K562 (cell line): ENCODE results near the gene CADM2. TPM values are rescaled to one million over a fixed set of nuclear protein-coding genes. Genes with fewer than 3 reads are reported as not detected.

Experiments
- ATAC-seq: fragments of 200-7000 bp; cut with Tn5 transposase; 3 replicates; pipeline ENCODE4 v1.9.1; 2020; ENCODE audit warnings: moderate library complexity
- BruUV-seq: library from RNA; stranded (reverse); fragments of 400-500 nt; replicated peaks from 2 replicates; lab custom pipeline; 2021; lab: Mats Ljungman, UMichigan
- CTCF ChIA-PET: fragments of 300-600 bp; formaldehyde crosslinking; extraction: SDS; loops from one replicate; lab custom pipeline; 2021; ENCODE audit warnings: low intra/inter-chr PET ratio; lab: Yijun Ruan, JAX
- POLR2A ChIA-PET: fragments of 300-600, 350-650 bp; sonication (Branson Sonifier 250); formaldehyde crosslinking; extraction: SDS; loops from one replicate; lab custom pipeline; 2021; ENCODE audit warnings: antibody characterized with exemption, inconsistent platforms; lab: Yijun Ruan, JAX
- DNase-seq, 4 experiments: peaks; one replicate each; pipeline versions ENCODE4 v3.0.0 to v3.0.0-alpha.2; 2011 to 2018; ENCODE audit warnings: low spot score in 3 of 4, mixed read lengths in 3 of 4; ENCODE audit errors: extremely low read depth in 1 of 4
- FAIRE-seq: peaks from 2 replicates; lab custom pipeline; 2011; peaks lifted over from hg19 to GRCh38; lab: Jason Lieb, UNC
- H2AFZ ChIP-seq: 2 replicates; pipeline ENCODE4 v1.6.0; 2011; ENCODE audit warnings: low read depth, low read length, control low read depth, inconsistent platforms
- H3K27ac ChIP-seq: fragments of 200-600 bp; 3 replicates; pipeline ENCODE4 v1.8.0; 2011; ENCODE audit warnings: low read depth, mild to moderate bottlenecking, control low read depth, inconsistent platforms, low read length, moderate library complexity, mixed read lengths; ENCODE audit errors: extremely low read depth
- H3K27me3 ChIP-seq, 2 experiments: fragments of 300-600 bp in 1 of 2; 2 replicates in 1 of 2; 3 replicates in 1 of 2; pipeline versions ENCODE4 v1.6.0 to v1.8.0; 2011; ENCODE audit warnings: inconsistent platforms in 2 of 2, low read length in 2 of 2, mild to moderate bottlenecking in 1 of 2, mixed read lengths in 1 of 2, moderate library complexity in 1 of 2; ENCODE audit not compliant: control insufficient read depth in 2 of 2, insufficient read depth in 2 of 2
- H3K36me3 ChIP-seq: fragments of 300-600 bp; 3 replicates; pipeline ENCODE4 v1.8.0; 2011; ENCODE audit warnings: mild to moderate bottlenecking, low read length, inconsistent platforms; ENCODE audit not compliant: control insufficient read depth, insufficient read depth
- H3K4me1 ChIP-seq, 2 experiments: fragments of 200-600 bp in 1 of 2; replicated peaks in 1 of 2; 2 replicates in 1 of 2; 3 replicates in 1 of 2; pipeline versions ENCODE4 v1.5.1 to v1.8.0; 2011; ENCODE audit warnings: inconsistent platforms in 2 of 2, low read length in 2 of 2, mild to moderate bottlenecking in 1 of 2, mixed read lengths in 1 of 2, moderate library complexity in 1 of 2; ENCODE audit not compliant: control insufficient read depth in 2 of 2, insufficient read depth in 2 of 2
- H3K4me2 ChIP-seq: 2 replicates; pipeline ENCODE4 v1.6.1; 2011; ENCODE audit warnings: low read length, control low read depth, inconsistent platforms, mixed read lengths; ENCODE audit not compliant: insufficient read depth
- H3K4me3 ChIP-seq: fragments of 200-600 bp; sonication (generic), shearing (Covaris generic); 2 replicates; pipeline ENCODE4 v1.5.1; 2016; ENCODE audit warnings: control low read depth, inconsistent platforms
- H3K79me2 ChIP-seq: fragments of 200-600 bp; 3 replicates; pipeline ENCODE4 v1.8.0; 2011; ENCODE audit warnings: low read length, inconsistent platforms; ENCODE audit not compliant: control insufficient read depth, insufficient read depth
- H3K9ac ChIP-seq, 2 experiments: 2 replicates each; pipeline versions ENCODE4 v1.6.0 to v1.6.1; 2011; ENCODE audit warnings: low read depth in 2 of 2, low read length in 2 of 2, control low read depth in 1 of 2, inconsistent platforms in 1 of 2, mild to moderate bottlenecking in 1 of 2, mixed read lengths in 1 of 2; ENCODE audit not compliant: insufficient read depth in 1 of 2
- H3K9me1 ChIP-seq: one replicate; pipeline ENCODE4 v1.6.0; 2011; ENCODE audit warnings: inconsistent platforms, mild to moderate bottlenecking, low read length, moderate library complexity; ENCODE audit not compliant: control insufficient read depth, insufficient read depth
- H3K9me3 ChIP-seq: replicated peaks from 2 replicates; pipeline ENCODE4 v1.5.1; 2011; ENCODE audit warnings: low read depth, low read length, inconsistent platforms; ENCODE audit not compliant: control insufficient read depth, insufficient read depth
- H4K20me1 ChIP-seq: replicated peaks from 2 replicates; pipeline ENCODE4 v1.6.1; 2011; ENCODE audit warnings: low read length, inconsistent platforms, mixed read lengths; ENCODE audit not compliant: control insufficient read depth, insufficient read depth
- DPF2 ChIP-seq: fragments of 450-650 bp; IDR thresholded peaks from 2 replicates; pipeline ENCODE4 v1.6.1; 2016
- GMEB1 ChIP-seq: fragments of 250-450 bp; sonication (Bioruptor Pico); IDR thresholded peaks from 2 replicates; pipeline ENCODE4 v1.4.0; 2020; ENCODE audit warnings: mild to moderate bottlenecking
- NFATC3 ChIP-seq: fragments of 450-650 bp; IDR thresholded peaks from 2 replicates; pipeline ENCODE4 v1.6.1; 2017; ENCODE audit warnings: mild to moderate bottlenecking
- NFIC ChIP-seq: fragments of 450-650 bp; IDR thresholded peaks from 2 replicates; pipeline ENCODE4 v1.6.1; 2017; ENCODE audit warnings: mild to moderate bottlenecking, inconsistent platforms
- PHB ChIP-seq: fragments of 250-450 bp; sonication (Bioruptor Pico); IDR thresholded peaks from 2 replicates; pipeline ENCODE4 v1.5.0; 2021
- RFX7 ChIP-seq: fragments of 250-450 bp; sonication (Bioruptor Pico); IDR thresholded peaks from 2 replicates; pipeline ENCODE4 v1.5.1; 2021; ENCODE audit warnings: mild to moderate bottlenecking
- SAFB ChIP-seq: fragments of 200-400 bp; formaldehyde crosslinking; IDR thresholded peaks from 2 replicates; pipeline ENCODE4 v1.6.1; 2017; ENCODE audit warnings: low read depth, low read length, borderline replicate concordance
- SIX5 ChIP-seq, 2 experiments: IDR thresholded peaks; 2 replicates each; pipeline ENCODE4 v1.6.1; 2011; ENCODE audit warnings: low read length in 2 of 2, borderline replicate concordance in 1 of 2, low read depth in 1 of 2, mild to moderate bottlenecking in 1 of 2, moderate library complexity in 1 of 2; ENCODE audit not compliant: insufficient read depth in 1 of 2
- SNIP1 ChIP-seq: fragments of 450-650 bp; IDR thresholded peaks from 2 replicates; pipeline ENCODE4 v1.7.1; 2017; ENCODE audit warnings: low read depth, mild to moderate bottlenecking
- USF1 ChIP-seq: sonication (generic); formaldehyde crosslinking; IDR thresholded peaks from 2 replicates; pipeline ENCODE4 v1.9.0; 2022; ENCODE audit warnings: mild to moderate bottlenecking, missing genetic modification reagents
- ZBED1 ChIP-seq: IDR thresholded peaks from 2 replicates; pipeline ENCODE4 v1.6.1; 2014
- ZBTB34 ChIP-seq: fragments of 250-450 bp; sonication (Bioruptor Pico); IDR thresholded peaks from 2 replicates; pipeline ENCODE4 v1.8.0; 2021; ENCODE audit warnings: mild to moderate bottlenecking, moderate library complexity
- ZKSCAN8 ChIP-seq: fragments of 200-800 bp; sonication (Bioruptor generic); IDR thresholded peaks from 2 replicates; pipeline ENCODE4 v1.6.1; 2016; ENCODE audit warnings: missing genetic modification characterization, missing compliant biosample characterization
- ZNF174 ChIP-seq: fragments of 250-450 bp; sonication (Bioruptor Pico); IDR thresholded peaks from 2 replicates; pipeline ENCODE4 v1.4.0; 2020; ENCODE audit warnings: mild to moderate bottlenecking
- ZSCAN32 ChIP-seq: fragments of 450-650 bp; formaldehyde crosslinking; IDR thresholded peaks from 2 replicates; pipeline ENCODE4 v1.4.0; 2020; ENCODE audit warnings: mild to moderate bottlenecking, moderate library complexity
- WGBS: fragments of 100-300 bp; shearing (Covaris generic); methylation state at CpG from one replicate; pipeline ENCODE4 v1.1.6; 2016; ENCODE audit warnings: low coverage, mixed read lengths; ENCODE audit not compliant: insufficient coverage; ENCODE audit errors: missing lambda C conversion rate; 5-methylcytosine and 5-hydroxymethylcytosine counted together
- in situ Hi-C: fragments of 300-500 bp; cut with MboI; formaldehyde crosslinking; loops from 4 replicates; pipeline ENCODE4 v1.15.0; 2018; ENCODE audit warnings: inconsistent platforms, mixed read lengths
- intact Hi-C: fragments of 100-400 bp; cut with micrococcal nuclease; formaldehyde crosslinking; loops from 2 replicates; pipeline ENCODE4 v1.14.2; 2022
- polyA plus RNA-seq, 8 experiments: library from polyadenylated mRNA; depleted of rRNA in 4 of 8; stranded (reverse) in 5 of 8; unstranded in 3 of 8; fragments of >200 nt; fragmentation: Nextera tagmentation in 2 of 8; fragmentation: Illumina TruSeq in 1 of 8; extraction: Ambion mirVana in 2 of 8; extraction: Trizol in 1 of 8; gene quantifications; 2 replicates each; pipeline versions ENCODE4 v1.2.1 to v1.2.3, GENCODE V29; 2011 to 2014; ENCODE audit warnings: inconsistent platforms in 1 of 8, missing spikeins in 1 of 8
- total RNA-seq, 7 experiments: library from RNA; depleted of rRNA in 6 of 7; stranded (reverse); fragments of >200 nt in 6 of 7; fragmentation: Illumina TruSeq in 2 of 7; extraction: Trizol in 2 of 7; gene quantifications; 2 replicates each; pipeline versions ENCODE4 v1.2.1 to v1.2.3, GENCODE V29; 2011 to 2021; ENCODE audit warnings: low replicate concordance in 1 of 7
- TF ChIP-seq, protein P1 (sequence below): sonication (generic); formaldehyde crosslinking; IDR thresholded peaks from 2 replicates; pipeline ENCODE4 v1.8.0; 2022; ENCODE audit warnings: mild to moderate bottlenecking, missing genetic modification reagents
- TF ChIP-seq, protein P2 (sequence below): sonication (generic); formaldehyde crosslinking; IDR thresholded peaks from 2 replicates; pipeline ENCODE4 v1.8.1; 2023; ENCODE audit warnings: mild to moderate bottlenecking, missing genetic modification reagents

CADM2 gene
- total and polyA plus RNA-seq, 9 of the 15 experiments (the other 6 are each of a cell fraction or from before 2014, with no cell fraction given), result 0.11 to 3.2 (median 0.95) TPM

DNA sequence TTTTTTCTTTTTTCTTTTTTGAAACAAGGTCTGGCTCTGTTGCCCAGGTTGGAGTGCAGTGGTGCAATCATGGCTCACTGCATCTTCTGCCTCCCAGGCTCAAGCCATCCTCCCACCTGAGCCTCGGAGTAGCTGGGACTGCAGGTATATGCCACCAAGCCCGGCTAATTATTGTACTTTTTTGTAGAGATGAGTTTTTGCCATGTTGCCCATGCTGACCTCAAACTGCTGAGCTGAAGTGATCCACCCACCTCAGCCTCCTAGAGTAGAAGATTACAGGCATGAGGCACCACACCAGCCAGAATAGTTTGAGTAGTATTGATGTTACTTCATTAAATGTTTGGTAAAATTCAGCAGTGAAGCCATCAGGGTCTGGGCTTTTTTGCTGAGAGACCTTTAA is 251.8 kb downstream of the CADM2 start (continued):
- TF ChIP-seq ZKSCAN8 (CRISPR knock-in tag) (no peak), ZSCAN32 (CRISPR knock-in tag) (no peak), ZBED1 (no peak)

DNA sequence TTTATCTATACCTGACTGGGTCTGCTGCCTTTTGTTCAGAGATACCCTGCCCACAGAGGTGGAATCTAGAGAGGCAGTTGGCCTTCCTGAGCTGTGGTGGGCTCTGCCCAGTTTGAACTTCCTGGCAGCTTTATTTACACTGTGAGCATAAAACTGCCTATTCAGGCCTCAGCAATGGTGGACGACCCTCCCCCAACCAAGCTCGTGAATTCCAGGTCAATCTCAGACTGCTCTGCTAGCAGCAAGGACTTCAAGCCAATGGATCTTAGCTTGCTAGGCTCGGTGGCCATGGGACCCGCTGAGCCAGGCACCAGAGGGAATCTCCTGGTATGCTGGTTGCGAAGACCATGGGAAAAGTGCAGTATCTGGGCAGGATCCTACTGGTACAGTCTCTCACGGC is 270.2 kb downstream of the CADM2 start:
- ATAC-seq, result no peak
- Histone ChIP-seq H3K9ac (no peak overlapping the region), H3K9me1 (no peaks in the 10 kb centered on the region), H3K79me2 (no peaks in the 10 kb centered on the region), H3K27ac (no peak overlapping the region), H3K4me2 (no peak overlapping the region), H4K20me1 (no peaks in the 10 kb centered on the region)
- in situ Hi-C loops, result no loop called here
- CTCF ChIA-PET, result no interaction called here
- intact Hi-C loops, result no loop called here
- 0% methylated on average over 6 of the region's 6 CpGs for WGBS
- TF ChIP-seq NFATC3, result no peak
- no peak for TF ChIP-seq SNIP1
- TF ChIP-seq ZBTB34, result no peak
- TF ChIP-seq SIX5 (IDR thresholded peaks at IDR 0.05; ENCODE audit: borderline replicate concordance in 1 of 2, insufficient read depth in 1 of 2, low read depth in 1 of 2, low read length in 2 of 2), result no peak
- no peak for TF ChIP-seq NFIC
- no peak for TF ChIP-seq USF1 (CRISPR knock-in tag)
- no peak for TF ChIP-seq RFX7 (CRISPR knock-in tag)
- TF ChIP-seq SAFB, result no peak
- TF ChIP-seq DPF2, result no peak
- no peak for TF ChIP-seq PHB (CRISPR knock-in tag)
- no peak for TF ChIP-seq ZNF174 (CRISPR knock-in tag)
- TF ChIP-seq, protein P1, sequence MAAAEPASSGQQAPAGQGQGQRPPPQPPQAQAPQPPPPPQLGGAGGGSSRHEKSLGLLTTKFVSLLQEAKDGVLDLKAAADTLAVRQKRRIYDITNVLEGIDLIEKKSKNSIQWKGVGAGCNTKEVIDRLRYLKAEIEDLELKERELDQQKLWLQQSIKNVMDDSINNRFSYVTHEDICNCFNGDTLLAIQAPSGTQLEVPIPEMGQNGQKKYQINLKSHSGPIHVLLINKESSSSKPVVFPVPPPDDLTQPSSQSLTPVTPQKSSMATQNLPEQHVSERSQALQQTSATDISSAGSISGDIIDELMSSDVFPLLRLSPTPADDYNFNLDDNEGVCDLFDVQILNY (CRISPR knock-in tag), result no peak
- no peak for TF ChIP-seq ZSCAN32 (CRISPR knock-in tag)
- TF ChIP-seq GMEB1 (CRISPR knock-in tag), result no peak
- TF ChIP-seq, protein P2, sequence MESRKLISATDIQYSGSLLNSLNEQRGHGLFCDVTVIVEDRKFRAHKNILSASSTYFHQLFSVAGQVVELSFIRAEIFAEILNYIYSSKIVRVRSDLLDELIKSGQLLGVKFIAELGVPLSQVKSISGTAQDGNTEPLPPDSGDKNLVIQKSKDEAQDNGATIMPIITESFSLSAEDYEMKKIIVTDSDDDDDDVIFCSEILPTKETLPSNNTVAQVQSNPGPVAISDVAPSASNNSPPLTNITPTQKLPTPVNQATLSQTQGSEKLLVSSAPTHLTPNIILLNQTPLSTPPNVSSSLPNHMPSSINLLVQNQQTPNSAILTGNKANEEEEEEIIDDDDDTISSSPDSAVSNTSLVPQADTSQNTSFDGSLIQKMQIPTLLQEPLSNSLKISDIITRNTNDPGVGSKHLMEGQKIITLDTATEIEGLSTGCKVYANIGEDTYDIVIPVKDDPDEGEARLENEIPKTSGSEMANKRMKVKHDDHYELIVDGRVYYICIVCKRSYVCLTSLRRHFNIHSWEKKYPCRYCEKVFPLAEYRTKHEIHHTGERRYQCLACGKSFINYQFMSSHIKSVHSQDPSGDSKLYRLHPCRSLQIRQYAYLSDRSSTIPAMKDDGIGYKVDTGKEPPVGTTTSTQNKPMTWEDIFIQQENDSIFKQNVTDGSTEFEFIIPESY (CRISPR knock-in tag), result no peak
- TF ChIP-seq, all 486 proteins: peak for 0
- no peak for DNase-seq
- no peak for FAIRE-seq
- H2AFZ ChIP-seq, result no peak overlapping the region
- H3K4me3 ChIP-seq, result no peak overlapping the region
- POLR2A ChIA-PET, result no interaction called here
- no peaks in the 10 kb centered on the region for H3K27me3 ChIP-seq
- no peaks in the 10 kb centered on the region for H3K36me3 ChIP-seq
- H3K9me3 ChIP-seq, result no peaks in the 10 kb centered on the region
- BruUV-seq, result no TSS peak
- H3K4me1 ChIP-seq, result no peaks in the 10 kb centered on the region
